Left lung (tissue), 10 donors: ENCODE measurements around the gene TTI1. TPM values are rescaled to one million over a fixed set of nuclear protein-coding genes. Genes with fewer than 3 reads are reported as not detected.

Experiments
- ATAC-seq: fragments of 200-7000 bp; cut with Tn5 transposase; one replicate; pipeline ENCODE4 v1.9.1; 2020; ENCODE audit warnings: moderate library complexity
- DNase-seq, 4 donors: peaks; one replicate each; pipeline ENCODE4 v3.0.0-alpha.2; 2013 to 2020
- H3K27ac ChIP-seq, 2 donors: fragments of 200-600 bp; sonication (generic) in 1 of 2; one replicate each; pipeline versions ENCODE4 v1.5.0 to v1.8.0; 2020 to 2021
- H3K27me3 ChIP-seq, 2 donors: fragments of 200-600 bp; sonication (generic) in 1 of 2; one replicate each; pipeline versions ENCODE4 v1.5.0 to v1.8.0; 2020 to 2021
- H3K36me3 ChIP-seq, 2 donors: fragments of 200-600 bp; sonication (generic) in 1 of 2; one replicate each; pipeline versions ENCODE4 v1.5.0 to v1.8.0; 2020 to 2021
- H3K4me1 ChIP-seq, 2 donors: fragments of 200-600 bp; one replicate each; pipeline ENCODE4 v1.8.0; 2021
- H3K4me3 ChIP-seq, 2 donors: fragments of 200-600 bp; sonication (generic) in 1 of 2; one replicate each; pipeline versions ENCODE4 v1.5.0 to v1.8.0; 2020 to 2021; ENCODE audit warnings: mild to moderate bottlenecking in 1 of 2
- H3K9me3 ChIP-seq, 2 donors: fragments of 200-600 bp; sonication (generic) in 1 of 2; one replicate each; pipeline versions ENCODE4 v1.5.0 to v1.8.0; 2020 to 2021
- intact Hi-C, 2 donors: fragments of 100-400 bp; cut with DNase I; formaldehyde crosslinking; loops; one replicate each; pipeline versions ENCODE4 v1.11.2 to v1.14.2; 2022
- polyA plus RNA-seq, 6 donors: library from polyadenylated mRNA; unstranded; fragments of 120-200 nt; gene quantifications; one replicate each; pipeline ENCODE4 v1.2.1, GENCODE V29; 2013; ENCODE audit not compliant: insufficient read length in 6 of 6
- total RNA-seq, 2 donors: library from RNA; stranded (reverse); fragmentation: NEBNext Ultra II Directional; extraction: Animal tissue kit (Norgen Biotek cat#: 25700); gene quantifications; one replicate each; pipeline ENCODE4 v1.2.1, GENCODE V29; 2021
- TF ChIP-seq, protein P1 (sequence below), 2 donors: fragments of 200-600 bp; sonication (generic) in 1 of 2; IDR thresholded peaks; one replicate each; pipeline versions ENCODE4 v1.5.0 to v1.8.0; 2021; ENCODE audit warnings: antibody characterized with exemption in 2 of 2
- donor health status: DM: no; HTN: yes; CAD: no.
- donor health status: DM: no; HTN: no; CAD: no.

TTI1 gene
- total and polyA plus RNA-seq, 8 donors, result 16.9 to 32.5 (median 29.6) TPM

DNA sequence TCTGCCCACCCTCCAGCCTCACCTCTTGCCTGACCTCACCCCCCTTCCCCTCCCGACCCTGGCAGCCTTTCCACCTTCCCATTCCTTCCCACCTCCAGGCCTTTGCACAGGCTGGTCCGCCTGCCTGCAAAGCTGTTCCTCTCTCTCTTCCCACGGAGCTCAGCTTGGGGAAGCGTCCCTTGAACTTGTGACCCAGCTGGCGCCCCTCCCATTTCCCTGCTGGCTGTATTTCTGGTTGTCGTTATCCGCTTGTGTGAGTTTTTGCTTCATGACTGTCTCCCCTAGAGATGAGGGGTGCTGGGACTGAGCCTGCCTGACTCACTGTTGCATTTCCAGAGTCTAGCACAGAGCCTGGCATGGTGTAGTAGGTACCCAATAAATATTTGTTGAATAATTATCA is 97.8 kb downstream of the TTI1 start:
- ATAC-seq, result no peak
- H3K27me3 ChIP-seq, result peaks cover 0 to 23% of the 10 kb centered on the region in 2 donors
- H3K27ac ChIP-seq, result no peak overlapping the region
- no peaks in the 10 kb centered on the region for H3K36me3 ChIP-seq
- no peak for DNase-seq
- no peak overlapping the region for H3K4me3 ChIP-seq
- intact Hi-C loops, result no loop called here
- H3K9me3 ChIP-seq, result no peaks in the 10 kb centered on the region
- TF ChIP-seq, protein P1, sequence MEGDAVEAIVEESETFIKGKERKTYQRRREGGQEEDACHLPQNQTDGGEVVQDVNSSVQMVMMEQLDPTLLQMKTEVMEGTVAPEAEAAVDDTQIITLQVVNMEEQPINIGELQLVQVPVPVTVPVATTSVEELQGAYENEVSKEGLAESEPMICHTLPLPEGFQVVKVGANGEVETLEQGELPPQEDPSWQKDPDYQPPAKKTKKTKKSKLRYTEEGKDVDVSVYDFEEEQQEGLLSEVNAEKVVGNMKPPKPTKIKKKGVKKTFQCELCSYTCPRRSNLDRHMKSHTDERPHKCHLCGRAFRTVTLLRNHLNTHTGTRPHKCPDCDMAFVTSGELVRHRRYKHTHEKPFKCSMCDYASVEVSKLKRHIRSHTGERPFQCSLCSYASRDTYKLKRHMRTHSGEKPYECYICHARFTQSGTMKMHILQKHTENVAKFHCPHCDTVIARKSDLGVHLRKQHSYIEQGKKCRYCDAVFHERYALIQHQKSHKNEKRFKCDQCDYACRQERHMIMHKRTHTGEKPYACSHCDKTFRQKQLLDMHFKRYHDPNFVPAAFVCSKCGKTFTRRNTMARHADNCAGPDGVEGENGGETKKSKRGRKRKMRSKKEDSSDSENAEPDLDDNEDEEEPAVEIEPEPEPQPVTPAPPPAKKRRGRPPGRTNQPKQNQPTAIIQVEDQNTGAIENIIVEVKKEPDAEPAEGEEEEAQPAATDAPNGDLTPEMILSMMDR (IDR thresholded peaks at IDR 0.05), result no peak
- no peaks in the 10 kb centered on the region for H3K4me1 ChIP-seq

DNA sequence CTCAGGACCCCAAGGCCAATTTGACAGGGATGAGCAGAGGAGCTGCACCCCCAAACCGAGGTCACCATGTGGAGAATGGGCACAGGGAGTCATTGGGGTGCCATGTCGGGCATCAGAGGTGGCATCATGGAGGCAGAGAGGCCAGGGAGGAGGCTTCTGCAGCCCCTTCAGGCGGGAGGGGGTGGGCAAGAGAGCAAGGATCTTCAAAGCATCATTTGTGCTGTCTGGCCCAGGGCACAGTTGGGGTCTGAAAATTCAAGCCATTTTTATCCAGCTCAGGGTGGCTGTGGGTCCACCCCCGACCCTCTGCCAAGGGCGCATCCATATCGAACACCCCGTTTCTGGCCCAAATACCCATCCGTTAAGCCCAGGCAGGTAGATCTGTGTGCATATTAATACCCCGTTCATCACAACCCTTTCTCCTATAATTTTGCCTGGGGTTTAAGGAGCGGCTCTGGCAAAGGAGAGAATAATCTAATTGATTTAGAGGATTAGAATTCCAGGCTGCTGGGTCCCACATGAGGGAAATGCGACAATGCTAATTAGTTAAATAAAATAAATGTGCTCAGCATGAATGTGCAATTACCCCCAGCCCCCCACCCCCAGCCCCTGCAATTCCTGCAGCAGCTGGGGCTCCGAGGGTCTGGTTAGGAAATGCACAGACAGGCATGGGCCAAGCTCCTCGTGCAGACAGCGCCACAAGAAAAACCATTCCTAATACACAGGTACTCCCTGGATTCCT is 98.5 kb downstream of the TTI1 start:
- no peaks in the 10 kb centered on the region for H3K36me3 ChIP-seq
- intact Hi-C loops, result no loop called here
- DNase-seq, result no peak
- H3K4me3 ChIP-seq, result no peak overlapping the region
- ATAC-seq, result no peak
- no peak overlapping the region for H3K27ac ChIP-seq
- H3K4me1 ChIP-seq, result no peaks in the 10 kb centered on the region
- no peaks in the 10 kb centered on the region for H3K9me3 ChIP-seq
- peaks cover 0 to 23% of the 10 kb centered on the region in 2 donors for H3K27me3 ChIP-seq
- TF ChIP-seq, protein P1 (IDR thresholded peaks at IDR 0.05), result no peak

DNA sequence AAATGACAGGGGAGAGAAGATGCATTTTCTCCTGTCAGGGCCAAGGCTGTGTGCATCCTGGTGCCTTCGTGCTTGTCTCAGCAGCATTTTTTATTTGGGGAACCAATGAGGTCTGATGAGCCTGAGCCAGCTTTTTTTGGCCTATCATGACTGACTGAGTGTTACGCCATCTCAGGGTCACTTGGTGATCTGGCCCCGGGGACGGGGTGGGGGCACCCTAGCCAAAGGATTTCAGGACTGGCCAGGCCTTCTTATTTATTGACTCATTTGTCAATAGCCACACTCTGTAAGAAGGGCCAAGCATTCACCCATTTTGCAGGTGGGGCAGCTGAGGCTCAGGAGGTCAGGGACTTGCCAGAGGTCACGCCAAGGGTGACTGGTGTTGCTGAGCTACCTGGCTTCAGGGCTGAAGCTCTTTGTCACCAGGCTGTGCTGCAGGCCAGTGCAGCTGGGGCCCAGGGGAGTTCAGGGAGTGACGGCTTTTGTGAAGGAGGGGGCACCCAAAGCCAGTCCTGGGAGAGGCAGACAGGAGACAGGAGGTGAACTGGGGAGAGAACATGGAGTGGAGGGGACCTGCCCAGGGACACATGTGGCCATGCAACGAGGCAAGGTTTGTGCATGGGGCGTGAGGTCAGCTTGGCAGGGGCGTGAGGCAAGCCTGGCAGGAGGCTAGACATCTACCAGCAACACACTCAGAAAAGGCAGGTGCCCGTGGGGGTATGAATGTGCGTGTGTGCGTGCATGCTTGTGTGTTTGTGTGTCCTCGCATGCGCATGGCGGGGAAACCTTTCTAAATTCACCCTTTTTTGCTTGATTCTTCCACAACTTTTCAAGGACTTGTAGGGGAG is 99.2 kb downstream of the TTI1 start:
- no peaks in the 10 kb centered on the region for H3K9me3 ChIP-seq
- H3K4me1 ChIP-seq, result no peaks in the 10 kb centered on the region
- no peak for ATAC-seq
- H3K4me3 ChIP-seq, result no peak overlapping the region
- intact Hi-C loops, result no loop called here
- no peaks in the 10 kb centered on the region for H3K36me3 ChIP-seq
- H3K27me3 ChIP-seq, result peaks cover 0 to 23% of the 10 kb centered on the region in 2 donors
- no peak overlapping the region for H3K27ac ChIP-seq
- TF ChIP-seq, protein P1 (IDR thresholded peaks at IDR 0.05), result no peak
- DNase-seq, result no peak

Other genes with a start within 250 kb of the TTI1 start
- 10 to 100 TPM; 30.1 to 31.9 TPM for gene VSTM2L, start 130.3 kb downstream of the TTI1 start, total RNA-seq
- 10 to 100 TPM in 1 of 6 donors, 1 to 10 TPM in 5; 2.7 to 21.0 (median 6.1) TPM for gene VSTM2L, start 130.3 kb downstream of the TTI1 start, polyA plus RNA-seq
- 10 to 100 TPM; 25.7 to 28.1 TPM for gene RPRD1B, start 290 bp upstream of the TTI1 start, total RNA-seq
- 10 to 100 TPM; 47.2 to 50.9 (median 48.1) TPM for gene RPRD1B, start 290 bp upstream of the TTI1 start, polyA plus RNA-seq
- 100 to 1,000 TPM; 174 to 391 TPM for gene TGM2, start 131.8 kb upstream of the TTI1 start, total RNA-seq
- gene TGM2, start 131.8 kb upstream of the TTI1 start, polyA plus RNA-seq, result 100 to 1,000 TPM in 3 of 6 donors, 10 to 100 TPM in 3; 89.0 to 127 (median 96.9) TPM
- 1 to 10 TPM; 2.6 TPM for gene KIAA1755, start 227.3 kb upstream of the TTI1 start, total RNA-seq
- gene KIAA1755, start 227.3 kb upstream of the TTI1 start, polyA plus RNA-seq, result 1 to 10 TPM; 2.7 to 6.4 (median 4.0) TPM